ENCODE measurements around the gene ENDOG. TPM values are rescaled to one million over a fixed set of nuclear protein-coding genes. Genes with fewer than 3 reads are reported as not detected.

ENDOG gene
- total RNA-seq, 2 experiments from 2014 or later, result 21.8 to 23.9 TPM

DNA sequence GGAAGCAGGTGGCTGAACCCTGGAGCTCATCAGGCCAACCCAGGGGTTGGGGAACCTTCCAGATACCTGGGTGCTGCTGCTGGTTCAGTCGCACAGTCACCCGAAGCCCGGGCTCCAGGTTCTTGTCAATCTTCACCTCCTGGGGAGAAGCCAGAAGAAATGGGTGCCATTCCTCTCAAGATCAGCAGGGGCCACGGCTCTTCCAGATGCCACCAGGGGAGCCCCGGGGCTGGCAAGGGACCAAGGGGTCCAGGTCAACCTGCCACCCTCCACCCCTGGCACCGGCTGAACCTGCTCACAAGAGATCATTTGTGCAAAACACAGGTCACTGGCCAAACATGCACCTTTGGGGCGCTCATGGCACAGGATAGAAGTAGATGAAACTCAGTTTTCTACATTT, 6.6 kb downstream of the ENDOG start:
- ChIA-PET CTCF (no interaction called here), POLR2A (no interaction called here)
- Mint-ChIP-seq H3K9me3 (no peaks in the 10 kb centered on the region), H3K36me3 (ENCODE audit: low read depth) (peaks cover 44% of the 10 kb centered on the region), H3K27me3 (no peaks in the 10 kb centered on the region), H3K27ac (no peak overlapping the region), H3K4me1 (ENCODE audit: low read depth) (peaks cover 27% of the 10 kb centered on the region), H3K4me3 (no peak overlapping the region)
- DNase-seq (no peak), ATAC-seq (no peak)
- intact Hi-C loops (cut with micrococcal nuclease), result no loop called here
- TF ChIP-seq, protein P1, sequence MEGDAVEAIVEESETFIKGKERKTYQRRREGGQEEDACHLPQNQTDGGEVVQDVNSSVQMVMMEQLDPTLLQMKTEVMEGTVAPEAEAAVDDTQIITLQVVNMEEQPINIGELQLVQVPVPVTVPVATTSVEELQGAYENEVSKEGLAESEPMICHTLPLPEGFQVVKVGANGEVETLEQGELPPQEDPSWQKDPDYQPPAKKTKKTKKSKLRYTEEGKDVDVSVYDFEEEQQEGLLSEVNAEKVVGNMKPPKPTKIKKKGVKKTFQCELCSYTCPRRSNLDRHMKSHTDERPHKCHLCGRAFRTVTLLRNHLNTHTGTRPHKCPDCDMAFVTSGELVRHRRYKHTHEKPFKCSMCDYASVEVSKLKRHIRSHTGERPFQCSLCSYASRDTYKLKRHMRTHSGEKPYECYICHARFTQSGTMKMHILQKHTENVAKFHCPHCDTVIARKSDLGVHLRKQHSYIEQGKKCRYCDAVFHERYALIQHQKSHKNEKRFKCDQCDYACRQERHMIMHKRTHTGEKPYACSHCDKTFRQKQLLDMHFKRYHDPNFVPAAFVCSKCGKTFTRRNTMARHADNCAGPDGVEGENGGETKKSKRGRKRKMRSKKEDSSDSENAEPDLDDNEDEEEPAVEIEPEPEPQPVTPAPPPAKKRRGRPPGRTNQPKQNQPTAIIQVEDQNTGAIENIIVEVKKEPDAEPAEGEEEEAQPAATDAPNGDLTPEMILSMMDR (IDR thresholded peaks at IDR 0.05), result no peak

DNA sequence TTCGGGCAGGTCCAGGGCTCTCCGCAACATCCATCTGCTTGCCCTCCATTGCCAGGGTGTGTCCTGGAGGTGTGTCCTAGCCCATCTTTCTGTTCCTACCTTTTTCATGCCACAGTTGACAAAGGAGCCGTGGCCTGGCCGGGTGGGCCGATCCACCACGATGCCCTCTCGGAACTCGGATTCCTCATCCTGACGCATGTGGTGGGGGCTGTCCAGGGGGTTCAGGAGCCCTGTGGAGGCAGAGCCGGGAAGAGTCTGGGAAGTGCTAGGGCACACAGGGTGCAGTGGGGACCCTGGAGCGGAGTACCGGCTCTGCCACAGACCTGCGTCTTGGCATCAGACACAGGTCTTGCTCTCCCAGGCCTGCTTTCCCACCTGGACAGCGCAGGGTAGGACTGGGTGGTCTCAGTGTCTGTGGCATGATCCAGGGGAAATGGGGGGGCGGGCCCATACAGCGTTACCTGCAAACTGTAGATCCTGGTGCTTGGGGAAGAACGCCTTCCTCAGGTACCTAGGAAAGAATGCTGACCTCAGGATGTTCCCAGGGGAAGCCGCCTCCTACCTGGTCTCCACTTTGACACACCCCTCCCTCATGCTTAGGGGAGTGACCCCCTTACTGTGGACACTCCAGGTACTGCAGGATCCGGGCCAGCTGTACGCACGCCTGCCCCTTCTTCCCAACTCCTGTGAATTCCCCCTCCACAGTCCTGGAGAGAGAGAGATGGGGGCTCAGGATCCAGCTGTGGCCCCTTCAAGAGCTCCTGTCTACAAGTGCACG, 7.8 kb downstream of the ENDOG start:
- H3K9me3 Mint-ChIP-seq, result no peaks in the 10 kb centered on the region
- ATAC-seq (no peak), DNase-seq (no peak)
- CTCF ChIA-PET, result interaction anchor here (5.7 kb wide), 1 partner anchor 7 kb away, joined by 53 read pairs; the partner anchor contains the start of gene ENDOG
- H3K27me3 Mint-ChIP-seq, result no peaks in the 10 kb centered on the region
- TF ChIP-seq, protein P1 (IDR thresholded peaks at IDR 0.05), result no peak
- POLR2A ChIA-PET, result interaction anchor here (5.3 kb wide), 1 partner anchor 7 kb away, joined by 41 read pairs; the partner anchor contains the start of gene ENDOG
- H3K4me3 Mint-ChIP-seq, result no peak overlapping the region
- H3K4me1 Mint-ChIP-seq (ENCODE audit: low read depth), result peaks cover 26% of the 10 kb centered on the region
- intact Hi-C loops (cut with micrococcal nuclease), result no loop called here
- peaks cover 41% of the 10 kb centered on the region for H3K36me3 Mint-ChIP-seq (ENCODE audit: low read depth)
- no peak overlapping the region for H3K27ac Mint-ChIP-seq

DNA sequence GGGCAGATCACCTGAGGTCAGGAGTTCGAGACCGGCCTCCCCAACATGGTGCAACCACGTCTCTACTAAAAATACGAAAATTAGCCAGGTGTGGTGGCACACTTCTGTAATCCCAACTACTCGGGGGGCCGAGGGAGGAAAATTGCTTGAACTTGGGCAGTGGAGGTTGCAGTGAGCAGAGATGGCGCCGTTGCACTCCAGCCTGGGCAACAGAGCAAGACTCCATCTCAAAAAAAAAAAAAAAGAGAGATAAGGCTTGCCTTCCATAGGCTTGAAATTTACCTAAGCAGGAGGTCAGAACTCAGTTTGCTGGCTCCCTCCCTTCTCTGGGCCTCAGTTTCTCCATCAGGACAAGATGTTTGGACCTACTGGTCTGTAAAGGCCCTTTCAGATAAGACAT, 10.0 kb downstream of the ENDOG start:
- Mint-ChIP-seq H3K4me3 (peak overlapping the region; percentile 89), H3K4me1 (ENCODE audit: low read depth) (peaks cover 22% of the 10 kb centered on the region), H3K9me3 (no peaks in the 10 kb centered on the region), H3K36me3 (ENCODE audit: low read depth) (peaks cover 34% of the 10 kb centered on the region), H3K27me3 (no peaks in the 10 kb centered on the region), H3K27ac (peak overlapping the region; percentile 84)
- intact Hi-C loops (cut with micrococcal nuclease), result no loop called here
- ATAC-seq (no peak), DNase-seq (peak; percentile 16)
- ChIA-PET CTCF (interaction anchor here (0.7 to 5.7 kb wide), 2 partner anchors 9 to 25 kb away, joined by 4 to 53 read pairs; partner anchors contain the start of gene ENDOG), POLR2A (interaction anchor here (1.4 to 5.3 kb wide), 2 partner anchors 9 to 14 kb away, joined by 3 to 41 read pairs; partner anchors contain the start of gene ENDOG)
- TF ChIP-seq, protein P1 (IDR thresholded peaks at IDR 0.05), result no peak

DNA sequence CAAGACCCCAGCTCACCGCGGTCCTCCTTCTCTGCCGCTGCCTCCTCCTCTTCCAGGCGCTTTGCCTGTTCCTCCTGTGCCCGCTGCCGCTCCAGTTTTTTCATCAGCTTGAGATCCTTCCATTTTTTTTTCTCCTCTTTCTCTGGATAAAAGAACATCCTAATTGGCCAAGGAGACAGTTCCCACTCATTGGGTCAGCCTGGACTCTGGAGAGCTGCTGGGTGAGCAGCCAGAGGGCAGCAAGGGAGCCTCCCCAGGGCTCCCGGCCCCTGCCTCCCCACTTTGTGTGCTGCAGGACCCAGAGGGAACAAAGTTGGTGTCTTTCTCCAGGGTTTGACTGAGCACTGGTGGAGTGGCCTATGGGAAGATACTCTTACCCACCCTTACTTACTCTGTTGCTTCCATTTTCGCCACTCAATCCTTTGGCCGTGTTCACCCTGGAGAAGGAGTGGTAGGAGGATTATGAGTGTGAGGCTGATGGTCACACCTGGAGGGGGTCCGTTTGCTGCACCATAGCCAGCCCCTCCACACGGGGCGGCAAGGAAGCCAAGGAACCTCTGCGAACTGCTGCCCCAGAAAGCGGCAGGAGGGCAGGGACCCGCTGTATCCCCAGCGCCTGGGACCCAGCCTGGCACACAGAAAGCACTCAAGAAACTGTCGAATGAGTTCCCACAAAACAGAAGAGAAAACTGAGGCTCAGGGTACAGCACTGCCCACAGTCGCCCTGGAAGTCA, 10.6 kb downstream of the ENDOG start:
- CTCF ChIA-PET, result interaction anchor here (1.5 to 5.7 kb wide), 2 partner anchors 10 to 99 kb away, joined by 8 to 53 read pairs; partner anchors contain the start of gene ENDOG
- Mint-ChIP-seq H3K9me3 (no peaks in the 10 kb centered on the region), H3K4me3 (peak overlapping the region; percentile 89), H3K27me3 (no peaks in the 10 kb centered on the region), H3K4me1 (ENCODE audit: low read depth) (peaks cover 22% of the 10 kb centered on the region), H3K36me3 (ENCODE audit: low read depth) (peaks cover 34% of the 10 kb centered on the region), H3K27ac (peak overlapping the region; percentile 84)
- no peak for DNase-seq
- intact Hi-C loops (cut with micrococcal nuclease), result no loop called here
- peak; percentile 3 for ATAC-seq
- TF ChIP-seq, protein P1 (IDR thresholded peaks at IDR 0.05), result no peak
- POLR2A ChIA-PET, result interaction anchor here (1.4 to 5.3 kb wide), 3 partner anchors 10 to 41 kb away, joined by 3 to 41 read pairs (median 3); partner anchors contain the start of gene ENDOG

Data from activated CD8-positive, alpha-beta T cell treated with anti-CD3 and anti-CD28 coated beads for 36 hours (primary cell).